Dendritic cell treated with granulocyte-macrophage colony-stimulating factor and Interleukin-4, amounts not matched to agents 40 ng/mL and 50 ng/mL, for 4 days (primary cell): ENCODE results near the gene RPA1.
"Not testable (repeated sequence)": the region's sequence is repeated elsewhere in the genome, so short reads cannot be mapped to it uniquely, and the experiment has no call there.

Source experiments
- H3K27ac Mint-ChIP-seq: one replicate; pipeline ENCODE4 v1.8.0; 2022; ENCODE audit warnings: mild to moderate bottlenecking, mixed read lengths
- H3K27me3 Mint-ChIP-seq: one replicate; pipeline ENCODE4 v1.8.0; 2022; ENCODE audit warnings: mild to moderate bottlenecking, mixed read lengths
- H3K36me3 Mint-ChIP-seq: one replicate; pipeline ENCODE4 v1.8.0; 2022; ENCODE audit warnings: low read depth, mixed read lengths
- H3K4me1 Mint-ChIP-seq: one replicate; pipeline ENCODE4 v1.8.0; 2022; ENCODE audit warnings: low read depth, mixed read lengths
- H3K4me3 Mint-ChIP-seq: one replicate; pipeline ENCODE4 v1.8.0; 2022; ENCODE audit warnings: mild to moderate bottlenecking, moderate library complexity, mixed read lengths
- H3K9me3 Mint-ChIP-seq: one replicate; pipeline ENCODE4 v1.8.0; 2022; ENCODE audit warnings: mixed read lengths
- intact Hi-C: fragments of 100-400 bp; cut with micrococcal nuclease; formaldehyde crosslinking; loops from one replicate; pipeline ENCODE4 v1.15.0; 2022

RPA1 gene

GRCh38 chr17:1873418-1873817, 43.6 kb downstream of the RPA1 start:
- intact Hi-C loops = no loop called here
- no peaks in the 10 kb centered on the region for H3K27me3 Mint-ChIP-seq
- H3K9me3 Mint-ChIP-seq = no peaks in the 10 kb centered on the region
- H3K4me3 Mint-ChIP-seq = no peak overlapping the region
- H3K4me1 Mint-ChIP-seq = no peaks in the 10 kb centered on the region
- peaks cover 92% of the 10 kb centered on the region for H3K36me3 Mint-ChIP-seq
- no peak overlapping the region for H3K27ac Mint-ChIP-seq

GRCh38 chr17:1875597-1875996, 45.8 kb downstream of the RPA1 start:
- Mint-ChIP-seq H3K36me3 (peaks cover 98% of the 10 kb centered on the region), H3K4me3 (no peak overlapping the region), H3K27ac (no peak overlapping the region), H3K27me3 (no peaks in the 10 kb centered on the region), H3K4me1 (no peaks in the 10 kb centered on the region), H3K9me3 (no peaks in the 10 kb centered on the region)
- intact Hi-C loops = no loop called here

- Mint-ChIP-seq H3K4me3 (no peak overlapping the region), H3K9me3 (no peaks in the 10 kb centered on the region), H3K27me3 (no peaks in the 10 kb centered on the region), H3K27ac (no peak overlapping the region), H3K36me3 (peaks cover 98% of the 10 kb centered on the region), H3K4me1 (no peaks in the 10 kb centered on the region)
- intact Hi-C loops = no loop called here
These were observed 48.8 kb downstream of the RPA1 start for GRCh38 chr17:1878419-1879121.

- no peaks in the 10 kb centered on the region for H3K4me1 Mint-ChIP-seq
- no peak overlapping the region for H3K27ac Mint-ChIP-seq
- no peaks in the 10 kb centered on the region for H3K27me3 Mint-ChIP-seq
- no peak overlapping the region for H3K4me3 Mint-ChIP-seq
- no peaks in the 10 kb centered on the region for H3K9me3 Mint-ChIP-seq
- intact Hi-C loops = loop anchor here (5.0 kb wide), 1 partner anchor 401 kb away; no protein-coding TSS in a partner anchor
- peaks cover 98% of the 10 kb centered on the region for H3K36me3 Mint-ChIP-seq
These were observed 51.2 kb downstream of the RPA1 start for GRCh38 chr17:1880851-1881630.

GRCh38 chr17:1882836-1883235, 53.0 kb downstream of the RPA1 start:
- no peaks in the 10 kb centered on the region for H3K9me3 Mint-ChIP-seq
- H3K36me3 Mint-ChIP-seq = peaks cover 97% of the 10 kb centered on the region
- H3K4me1 Mint-ChIP-seq = no peaks in the 10 kb centered on the region
- H3K27ac Mint-ChIP-seq = no peak overlapping the region
- intact Hi-C loops = loop anchor here (5.0 kb wide), 1 partner anchor 399 kb away; no protein-coding TSS in a partner anchor
- no peaks in the 10 kb centered on the region for H3K27me3 Mint-ChIP-seq
- H3K4me3 Mint-ChIP-seq = no peak overlapping the region

- Mint-ChIP-seq H3K4me1 (no peaks in the 10 kb centered on the region), H3K9me3 (no peaks in the 10 kb centered on the region), H3K27ac (no peak overlapping the region), H3K4me3 (no peak overlapping the region), H3K27me3 (no peaks in the 10 kb centered on the region), H3K36me3 (peaks cover 96% of the 10 kb centered on the region)
- intact Hi-C loops = loop anchor here (5.0 kb wide), 1 partner anchor 399 kb away; no protein-coding TSS in a partner anchor
These were observed 53.7 kb downstream of the RPA1 start for GRCh38 chr17:1883536-1883935.

GRCh38 chr17:1888741-1889140, 58.9 kb downstream of the RPA1 start:
- Mint-ChIP-seq H3K36me3 (peaks cover 96% of the 10 kb centered on the region), H3K27me3 (no peaks in the 10 kb centered on the region), H3K9me3 (no peaks in the 10 kb centered on the region), H3K4me1 (no peaks in the 10 kb centered on the region), H3K4me3 (no peak overlapping the region), H3K27ac (no peak overlapping the region)
- intact Hi-C loops = no loop called here

- intact Hi-C loops = no loop called here
- Mint-ChIP-seq H3K4me3 (no peak overlapping the region), H3K27ac (no peak overlapping the region), H3K27me3 (no peaks in the 10 kb centered on the region), H3K4me1 (no peaks in the 10 kb centered on the region), H3K36me3 (peaks cover 94% of the 10 kb centered on the region), H3K9me3 (no peaks in the 10 kb centered on the region)
These were observed 61.1 kb downstream of the RPA1 start for GRCh38 chr17:1890758-1891450.

DNA sequence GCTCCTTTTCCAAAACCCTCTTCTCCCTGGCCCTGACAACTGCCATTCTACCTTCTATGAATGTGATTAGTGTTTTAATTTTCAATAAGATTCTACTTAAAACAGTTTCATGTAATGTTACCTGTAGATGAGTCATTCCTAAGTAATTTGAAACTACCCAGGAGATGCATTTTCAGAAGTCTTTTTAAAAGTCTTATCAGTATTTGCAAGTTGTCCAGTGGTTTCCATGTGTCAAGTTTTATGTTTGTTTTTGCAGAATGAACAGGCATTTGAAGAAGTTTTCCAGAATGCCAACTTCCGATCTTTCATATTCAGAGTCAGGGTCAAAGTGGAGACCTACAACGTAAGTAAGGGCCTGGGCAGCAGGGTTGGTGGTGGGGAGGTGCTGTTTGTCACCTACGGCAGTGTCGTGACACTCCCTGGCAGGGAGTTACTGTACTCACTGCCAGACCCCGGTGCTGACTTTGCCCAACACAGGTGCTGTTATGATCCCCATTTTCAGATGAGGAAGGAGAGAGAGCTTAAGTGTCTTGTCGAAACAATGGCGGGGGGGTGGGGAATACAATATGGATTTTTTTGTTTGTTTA, 65.0 kb downstream of the RPA1 start:
- Mint-ChIP-seq H3K27me3 (no peaks in the 10 kb centered on the region), H3K4me1 (no peaks in the 10 kb centered on the region), H3K27ac (no peak overlapping the region), H3K36me3 (peaks cover 92% of the 10 kb centered on the region), H3K9me3 (no peaks in the 10 kb centered on the region), H3K4me3 (no peak overlapping the region)
- intact Hi-C loops = no loop called here

DNA sequence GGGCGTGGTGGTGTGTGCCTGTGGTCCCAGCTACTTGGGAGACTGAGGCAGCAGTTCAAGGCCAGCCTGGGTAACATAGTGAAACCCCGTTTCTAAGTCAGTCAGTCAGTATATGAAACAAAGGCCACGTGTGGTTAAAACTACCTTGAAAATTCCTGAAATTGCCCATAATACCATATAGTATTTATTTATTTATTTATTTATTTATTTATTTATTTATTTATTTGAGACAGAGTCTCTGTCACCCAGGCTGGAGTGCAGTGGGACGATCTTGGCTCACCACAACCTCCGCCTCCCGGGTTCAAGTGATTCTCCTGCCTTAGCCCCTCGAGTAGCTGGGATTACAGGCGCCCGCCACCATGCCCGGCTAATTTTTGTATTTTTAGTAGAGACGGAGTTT, 65.7 kb downstream of the RPA1 start:
- intact Hi-C loops, H3K27ac Mint-ChIP-seq, H3K9me3 Mint-ChIP-seq: not testable (repeated sequence)

GRCh38 chr17:1896243-1897104, 66.7 kb downstream of the RPA1 start:
- Mint-ChIP-seq H3K4me3 (no peak overlapping the region), H3K27me3 (no peaks in the 10 kb centered on the region), H3K27ac (no peak overlapping the region), H3K36me3 (peaks cover 76% of the 10 kb centered on the region), H3K9me3 (no peaks in the 10 kb centered on the region), H3K4me1 (no peaks in the 10 kb centered on the region)
- intact Hi-C loops = no loop called here

More for the DNA sequence above, 65.7 kb downstream of the RPA1 start:
- not testable (repeated sequence) for H3K27me3 Mint-ChIP-seq, H3K4me1 Mint-ChIP-seq, H3K4me3 Mint-ChIP-seq
- H3K36me3 Mint-ChIP-seq = peaks cover 86% of the 10 kb centered on the region

DNA sequence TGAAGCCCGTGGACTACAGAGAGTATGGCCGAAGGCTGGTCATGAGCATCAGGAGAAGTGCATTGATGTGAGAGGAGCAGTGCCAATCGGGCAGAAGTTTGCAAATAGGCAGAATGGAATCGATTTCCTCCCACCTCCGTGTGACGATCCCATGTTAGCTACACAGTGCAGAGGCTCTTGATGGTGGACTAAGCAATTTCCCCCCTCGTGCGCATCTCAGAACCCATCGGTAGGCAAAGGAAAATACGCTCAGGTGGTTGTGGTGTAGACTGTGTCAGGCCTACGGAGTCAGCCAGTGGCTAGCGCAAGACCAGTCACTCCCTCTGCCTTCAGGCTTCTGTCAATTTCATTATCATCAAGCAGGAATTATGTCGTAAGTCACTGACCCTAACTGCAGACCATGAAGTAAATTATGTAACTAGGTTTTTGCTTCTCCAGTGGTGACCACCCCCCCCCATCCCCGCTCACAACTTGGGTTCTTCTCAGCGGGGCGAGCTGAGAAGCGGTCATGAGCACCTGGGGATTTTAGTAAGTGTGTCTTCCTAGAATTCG, 67.4 kb downstream of the RPA1 start:
- Mint-ChIP-seq H3K9me3 (no peaks in the 10 kb centered on the region), H3K36me3 (peaks cover 68% of the 10 kb centered on the region), H3K4me3 (no peak overlapping the region), H3K27me3 (no peaks in the 10 kb centered on the region), H3K27ac (no peak overlapping the region), H3K4me1 (no peaks in the 10 kb centered on the region)
- intact Hi-C loops = no loop called here

DNA sequence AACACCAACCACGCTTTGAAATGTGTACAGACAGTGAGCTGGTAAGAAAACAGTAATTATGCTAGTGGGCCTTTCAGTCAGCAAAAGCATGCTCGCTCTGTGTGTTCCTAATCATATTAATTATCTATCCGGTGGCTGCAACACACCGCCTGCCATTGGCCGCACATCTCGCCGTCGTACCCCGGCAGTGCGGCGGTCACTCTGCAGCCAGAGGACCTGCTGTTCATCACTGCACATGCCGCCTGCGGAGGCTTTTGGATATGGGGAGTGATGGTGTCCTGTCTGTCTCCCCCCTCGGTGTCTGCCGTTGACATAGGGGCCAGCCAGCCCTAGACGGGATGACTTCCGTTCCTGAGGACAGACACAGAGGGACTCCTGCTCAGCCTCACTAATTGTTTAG, 68.5 kb downstream of the RPA1 start:
- Mint-ChIP-seq H3K4me1 (no peaks in the 10 kb centered on the region), H3K27me3 (peaks cover 7% of the 10 kb centered on the region), H3K4me3 (no peak overlapping the region), H3K9me3 (no peaks in the 10 kb centered on the region), H3K27ac (no peak overlapping the region), H3K36me3 (peaks cover 57% of the 10 kb centered on the region)
- intact Hi-C loops = no loop called here
